ENCODE results near the gene ZNF512.

ZNF512 gene

DNA sequence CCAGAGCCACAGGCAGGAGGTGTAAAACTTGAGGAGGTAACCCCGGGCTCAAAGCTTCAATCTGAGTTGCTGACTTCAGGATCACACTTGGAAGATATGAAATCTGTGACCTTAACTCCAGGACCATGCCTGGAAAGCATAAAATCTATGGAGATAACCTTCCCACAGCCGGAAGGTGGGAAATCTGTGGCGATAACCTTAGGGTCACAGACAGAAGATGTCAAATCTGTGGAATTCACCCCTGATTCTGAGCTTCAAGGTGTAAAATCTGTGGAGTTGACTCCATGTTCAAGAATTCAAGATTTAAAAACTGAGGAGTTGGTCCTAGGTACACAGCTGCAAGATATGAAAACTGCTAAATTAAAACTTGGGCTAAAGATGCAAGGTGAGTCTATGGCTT lies 11.6 kb upstream of the ZNF512 start:
- no peak for DNase-seq (ENCODE audit: low read depth)
- TF ChIP-seq, protein P1, sequence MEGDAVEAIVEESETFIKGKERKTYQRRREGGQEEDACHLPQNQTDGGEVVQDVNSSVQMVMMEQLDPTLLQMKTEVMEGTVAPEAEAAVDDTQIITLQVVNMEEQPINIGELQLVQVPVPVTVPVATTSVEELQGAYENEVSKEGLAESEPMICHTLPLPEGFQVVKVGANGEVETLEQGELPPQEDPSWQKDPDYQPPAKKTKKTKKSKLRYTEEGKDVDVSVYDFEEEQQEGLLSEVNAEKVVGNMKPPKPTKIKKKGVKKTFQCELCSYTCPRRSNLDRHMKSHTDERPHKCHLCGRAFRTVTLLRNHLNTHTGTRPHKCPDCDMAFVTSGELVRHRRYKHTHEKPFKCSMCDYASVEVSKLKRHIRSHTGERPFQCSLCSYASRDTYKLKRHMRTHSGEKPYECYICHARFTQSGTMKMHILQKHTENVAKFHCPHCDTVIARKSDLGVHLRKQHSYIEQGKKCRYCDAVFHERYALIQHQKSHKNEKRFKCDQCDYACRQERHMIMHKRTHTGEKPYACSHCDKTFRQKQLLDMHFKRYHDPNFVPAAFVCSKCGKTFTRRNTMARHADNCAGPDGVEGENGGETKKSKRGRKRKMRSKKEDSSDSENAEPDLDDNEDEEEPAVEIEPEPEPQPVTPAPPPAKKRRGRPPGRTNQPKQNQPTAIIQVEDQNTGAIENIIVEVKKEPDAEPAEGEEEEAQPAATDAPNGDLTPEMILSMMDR (conservative IDR thresholded peaks at IDR 0.05; ENCODE audit: control insufficient read depth, insufficient read depth, low read depth, low read length) = no peak
- H3K4me3 ChIP-seq (ENCODE audit: control insufficient read depth, low read depth, low read length) = no peak overlapping the region

- DNase-seq (ENCODE audit: low read depth) = no peak
- TF ChIP-seq, protein P1 (conservative IDR thresholded peaks at IDR 0.05; ENCODE audit: control insufficient read depth, insufficient read depth, low read depth, low read length) = no peak
- H3K4me3 ChIP-seq (ENCODE audit: control insufficient read depth, low read depth, low read length) = no peak overlapping the region
Measured at GRCh38 chr2:27571681-27572080, 11.2 kb upstream of the ZNF512 start.

DNA sequence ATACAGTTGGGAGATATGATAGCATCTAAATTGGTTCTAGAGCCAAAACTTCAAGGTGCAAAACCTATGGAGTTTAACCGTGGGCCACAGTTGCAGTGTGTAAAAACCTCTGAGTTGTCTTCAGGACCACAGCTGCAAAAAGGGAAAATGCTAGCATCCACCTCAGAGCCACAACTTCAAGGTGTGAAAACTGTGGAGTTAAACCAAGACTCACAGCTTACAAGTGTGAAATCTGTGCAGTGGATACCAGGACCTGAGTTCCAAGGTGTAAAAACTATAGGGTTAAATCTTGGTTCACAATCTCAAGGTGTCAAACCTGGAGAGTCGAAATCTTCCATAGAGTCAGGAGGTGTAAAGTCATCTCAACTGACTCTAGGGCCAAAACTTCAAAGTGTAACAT lies 10.4 kb upstream of the ZNF512 start:
- no peak overlapping the region for H3K4me3 ChIP-seq (ENCODE audit: control insufficient read depth, low read depth, low read length)
- TF ChIP-seq, protein P1 (conservative IDR thresholded peaks at IDR 0.05; ENCODE audit: control insufficient read depth, insufficient read depth, low read depth, low read length) = no peak
- no peak for DNase-seq (ENCODE audit: low read depth)

- TF ChIP-seq, protein P1 (conservative IDR thresholded peaks at IDR 0.05; ENCODE audit: control insufficient read depth, insufficient read depth, low read depth, low read length) = no peak
Measured at GRCh38 chr2:27572998-27573429, 9.8 kb upstream of the ZNF512 start.

DNA sequence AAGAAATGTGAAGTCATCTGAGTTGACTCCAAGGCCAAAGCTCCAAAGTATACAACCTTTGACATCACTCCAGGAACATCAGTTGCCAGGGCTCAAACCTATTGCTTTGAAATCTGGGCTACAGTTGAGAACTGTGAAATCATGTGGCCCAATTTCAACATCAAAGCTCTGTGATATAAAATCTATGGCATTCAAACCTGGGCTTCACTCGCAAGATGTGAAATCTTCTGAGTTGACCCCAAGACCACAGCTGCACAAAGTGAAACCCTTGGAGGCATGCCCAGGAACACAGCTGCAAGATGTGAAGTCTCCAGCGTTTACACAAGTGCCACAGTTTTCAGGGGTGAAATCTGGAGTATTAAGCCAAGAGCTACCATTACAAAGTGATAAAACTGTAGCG lies 9.4 kb upstream of the ZNF512 start:
- peak; percentile 90 for DNase-seq (ENCODE audit: low read depth)
- TF ChIP-seq, protein P1 (conservative IDR thresholded peaks at IDR 0.05; ENCODE audit: control insufficient read depth, insufficient read depth, low read depth, low read length) = no peak

More at GRCh38 chr2:27572998-27573429, 9.8 kb upstream of the ZNF512 start:
- no peak for DNase-seq (ENCODE audit: low read depth)
- no peak overlapping the region for H3K4me3 ChIP-seq (ENCODE audit: control insufficient read depth, low read depth, low read length)

GRCh38 chr2:27581417-27582128 lies 1.3 kb upstream of the ZNF512 start:
- DNase-seq (ENCODE audit: low read depth) = no peak
- TF ChIP-seq, protein P1 (conservative IDR thresholded peaks at IDR 0.05; ENCODE audit: control insufficient read depth, insufficient read depth, low read depth, low read length) = no peak
- no peak overlapping the region for H3K4me3 ChIP-seq (ENCODE audit: control insufficient read depth, low read depth, low read length)

More for the DNA sequence above, 9.4 kb upstream of the ZNF512 start:
- no peak overlapping the region for H3K4me3 ChIP-seq (ENCODE audit: control insufficient read depth, low read depth, low read length)

Data from fibroblast of mammary gland (primary cell).